Measurements from ENCODE around the gene DUSP15. TPM values are rescaled to one million over a fixed set of nuclear protein-coding genes. Genes with fewer than 3 reads are reported as not detected.

Gene DUSP15
- total and polyA plus RNA-seq, 2 of the 8 experiments (the other 6 are each of a cell fraction or from before 2014, with no cell fraction given), result 0.91 to 3.2 TPM

DNA sequence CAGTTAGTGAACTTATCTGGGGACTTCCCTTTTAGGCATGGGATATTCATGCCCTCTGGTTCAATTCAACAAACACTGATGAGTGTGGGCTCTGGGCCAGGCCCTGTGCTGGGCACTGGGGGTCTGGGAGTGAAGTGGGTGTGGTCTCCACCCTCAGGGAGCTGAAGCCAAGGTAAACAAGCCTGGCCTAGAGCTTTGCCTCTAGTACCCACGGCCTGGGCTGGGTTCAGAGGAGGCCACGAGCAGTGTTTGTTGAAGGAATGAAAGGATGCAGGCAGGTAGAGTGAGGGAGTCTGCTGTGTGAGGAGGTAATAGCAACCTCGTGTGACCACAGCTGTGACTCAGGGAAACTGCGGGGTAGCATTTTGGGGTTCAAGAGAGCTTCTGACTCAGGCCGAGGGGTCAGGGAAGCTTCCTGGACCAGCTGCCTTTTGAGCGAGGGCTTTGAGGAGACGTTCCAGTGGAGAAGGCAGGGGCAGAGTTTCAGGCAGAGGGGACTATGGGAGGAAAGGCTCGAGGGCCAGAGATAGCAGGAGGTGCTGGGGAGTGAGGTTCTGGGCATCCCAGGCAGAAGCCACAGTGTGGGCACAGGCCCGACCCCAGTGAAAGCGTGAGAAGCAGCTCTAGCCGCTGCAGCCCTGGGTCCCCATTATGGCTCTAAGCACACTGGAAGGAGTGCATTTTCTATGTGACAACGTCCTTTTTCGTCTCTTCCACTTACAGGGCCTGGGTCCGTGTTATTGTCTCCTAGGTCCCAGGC, 45.6 kb downstream of the DUSP15 start:
- no peak overlapping the region for H4K5ac ChIP-seq (ENCODE audit: insufficient read length, low read depth, low read length)
- H2BK120ac ChIP-seq (replicated peaks; ENCODE audit: low read depth, low read length), result no peak overlapping the region
- DNase-seq (ENCODE audit: low read depth in 1 of 2, low spot score in 2 of 2), result no peak
- H4K8ac ChIP-seq (ENCODE audit: extremely low read depth, insufficient read depth, low read length), result no peak overlapping the region
- ChIA-PET POLR2A (ENCODE audit: partially characterized antibody) (interaction anchor here (0.9 kb wide), 1 partner anchor 27 kb away, joined by 3 read pairs; no protein-coding TSS in a partner anchor), CTCF (ENCODE audit: partially characterized antibody) (interaction anchor here (0.7 to 6.6 kb wide), 12 partner anchors 10 to 402 kb away, joined by 3 to 73 read pairs (median 12); partner anchors contain the start of genes FOXS1, PDRG1 and XKR7)
- WGBS, 2 experiments (ENCODE audit: extremely low coverage in 1 of 2, insufficient coverage in 1 of 2, insufficient read length in 1 of 2, insufficient replicate concordance in 2 of 2, low coverage in 1 of 2, low lambda C conversion rate in 2 of 2, missing lambda C conversion rate in 1 of 2), result 83% methylated on average over 14 of the region's 14 CpGs; no CpG with 5 or more reads in 1 of the 2 experiments
- H3K23ac ChIP-seq (ENCODE audit: insufficient read length), result no peak overlapping the region
- no peak overlapping the region for H3K4ac ChIP-seq (replicated peaks; ENCODE audit: insufficient read length, low read depth, low read length)
- no peak overlapping the region for H3K9ac ChIP-seq (replicated peaks in 1 of 4; ENCODE audit: extremely low read depth in 1 of 4, low read depth in 3 of 4, low read length in 3 of 4)
- no peaks in the 10 kb centered on the region for H3K79me2 ChIP-seq (ENCODE audit: control insufficient read depth in 1 of 2, insufficient read depth in 2 of 2, low read length in 2 of 2)
- H2AFZ ChIP-seq (ENCODE audit: low read length), result no peak overlapping the region
- H3K27ac ChIP-seq (ENCODE audit: low read depth, low read length), result no peak overlapping the region
- H3K23me2 ChIP-seq (ENCODE audit: low read depth, low read length), result no peaks in the 10 kb centered on the region
- no peak overlapping the region for H3K56ac ChIP-seq (replicated peaks; ENCODE audit: insufficient read length, low read depth, low read length)
- no peak overlapping the region for H2BK15ac ChIP-seq (ENCODE audit: low read length)
- peaks cover 0 to 8% (median 2%) of the 10 kb centered on the region in 4 experiments; a peak in 4 of 7 replicates for H3K4me1 ChIP-seq (replicated peaks in 1 of 4; ENCODE audit: control insufficient read depth in 3 of 4, insufficient read depth in 4 of 4, low read length in 3 of 4)
- H2AK5ac ChIP-seq (ENCODE audit: low read depth, low read length), result no peak overlapping the region
- H2BK20ac ChIP-seq (ENCODE audit: low read length), result no peak overlapping the region
- H3K36me3 ChIP-seq (ENCODE audit: control insufficient read depth in 2 of 4, insufficient read depth in 4 of 4, low read length in 3 of 4), result no peaks in the 10 kb centered on the region; a peak in 1 of 8 replicates
- H4K91ac ChIP-seq (replicated peaks; ENCODE audit: insufficient read length, low read length), result no peak overlapping the region
- no peak overlapping the region for H3K14ac ChIP-seq (ENCODE audit: insufficient read length)
- FAIRE-seq, result no peak
- no peak overlapping the region for H3K4me3 ChIP-seq (ENCODE audit: extremely low read depth in 1 of 4, insufficient read depth in 2 of 4, low read depth in 3 of 4, low read length in 4 of 4)
- no peak overlapping the region for H2BK12ac ChIP-seq (ENCODE audit: low read depth, low read length)
- no peak overlapping the region for H3K18ac ChIP-seq (ENCODE audit: extremely low read depth, low read length)
- no peaks in the 10 kb centered on the region for H4K20me1 ChIP-seq (replicated peaks in 1 of 2; ENCODE audit: control insufficient read depth in 1 of 2, insufficient read depth in 2 of 2, low read length in 2 of 2)
- H3K4me2 ChIP-seq (ENCODE audit: insufficient read depth in 1 of 2, low read depth in 2 of 2, low read length in 2 of 2), result no peak overlapping the region
- no peaks in the 10 kb centered on the region for H3K27me3 ChIP-seq (replicated peaks in 1 of 4; ENCODE audit: control insufficient read depth in 3 of 4, extremely low read depth in 1 of 4, insufficient read depth in 3 of 4, low read length in 3 of 4)
- H3K9me3 ChIP-seq (ENCODE audit: insufficient read depth in 2 of 2, low read depth in 1 of 2, low read length in 1 of 2), result no peaks in the 10 kb centered on the region
- H2BK5ac ChIP-seq (ENCODE audit: low read depth, low read length), result no peak overlapping the region
- H3K79me1 ChIP-seq (ENCODE audit: low read depth, low read length), result no peaks in the 10 kb centered on the region
- TF ChIP-seq SIX5 (IDR thresholded peaks at IDR 0.05; ENCODE audit: low read depth, low read length), result no peak
- TF ChIP-seq SUZ12 (IDR thresholded peaks at IDR 0.05; ENCODE audit: low read length), result no peak
- TF ChIP-seq, protein P1, sequence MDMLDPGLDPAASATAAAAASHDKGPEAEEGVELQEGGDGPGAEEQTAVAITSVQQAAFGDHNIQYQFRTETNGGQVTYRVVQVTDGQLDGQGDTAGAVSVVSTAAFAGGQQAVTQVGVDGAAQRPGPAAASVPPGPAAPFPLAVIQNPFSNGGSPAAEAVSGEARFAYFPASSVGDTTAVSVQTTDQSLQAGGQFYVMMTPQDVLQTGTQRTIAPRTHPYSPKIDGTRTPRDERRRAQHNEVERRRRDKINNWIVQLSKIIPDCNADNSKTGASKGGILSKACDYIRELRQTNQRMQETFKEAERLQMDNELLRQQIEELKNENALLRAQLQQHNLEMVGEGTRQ (IDR thresholded peaks at IDR 0.05; ENCODE audit: low read length), result no peak
- no peak for TF ChIP-seq SP4 (IDR thresholded peaks at IDR 0.05; ENCODE audit: low read length)
- TF ChIP-seq YY1 (IDR thresholded peaks at IDR 0.05; ENCODE audit: low read depth, low read length), result no peak
- no peak for TF ChIP-seq BRCA1 (IDR thresholded peaks at IDR 0.05; ENCODE audit: low read depth, low read length)
- TF ChIP-seq, protein P2, sequence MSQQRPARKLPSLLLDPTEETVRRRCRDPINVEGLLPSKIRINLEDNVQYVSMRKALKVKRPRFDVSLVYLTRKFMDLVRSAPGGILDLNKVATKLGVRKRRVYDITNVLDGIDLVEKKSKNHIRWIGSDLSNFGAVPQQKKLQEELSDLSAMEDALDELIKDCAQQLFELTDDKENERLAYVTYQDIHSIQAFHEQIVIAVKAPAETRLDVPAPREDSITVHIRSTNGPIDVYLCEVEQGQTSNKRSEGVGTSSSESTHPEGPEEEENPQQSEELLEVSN (IDR thresholded peaks at IDR 0.05), result no peak
- TF ChIP-seq KDM4A (IDR thresholded peaks at IDR 0.05; ENCODE audit: low read depth, low read length, severe bottlenecking), result no peak
- TF ChIP-seq RFX5 (IDR thresholded peaks at IDR 0.05; ENCODE audit: borderline replicate concordance, low read depth, low read length), result no peak
- TF ChIP-seq RBBP5 (IDR thresholded peaks at IDR 0.05; ENCODE audit: borderline replicate concordance, low read depth, low read length), result no peak
- TF ChIP-seq POU5F1 (IDR thresholded peaks at IDR 0.05; ENCODE audit: low read depth, low read length), result no peak

Measured in H1 (cell line).